ENCODE data around the gene DGKB.
"Not testable (repeated sequence)": the region's sequence is repeated elsewhere in the genome, so short reads cannot be mapped to it uniquely, and the experiment has no call there.

The DGKB gene

GRCh38 chr7:14583518-14583917 lies 319.0 kb downstream of the DGKB start:
- no peak for DNase-seq (ENCODE audit: low spot score)

- no peak for DNase-seq (ENCODE audit: low spot score)
Observed at GRCh38 chr7:14582010-14582409, 320.5 kb downstream of the DGKB start.

GRCh38 chr7:14579971-14580370 lies 322.6 kb downstream of the DGKB start:
- DNase-seq (ENCODE audit: low spot score), result no peak

GRCh38 chr7:14576578-14576977 lies 326.0 kb downstream of the DGKB start:
- no peak for DNase-seq (ENCODE audit: low spot score)

- no peak for DNase-seq (ENCODE audit: low spot score)
Observed at GRCh38 chr7:14570750-14571607, 331.6 kb downstream of the DGKB start.

- DNase-seq (ENCODE audit: low spot score), result no peak
Observed at GRCh38 chr7:14552060-14552459, 350.5 kb downstream of the DGKB start.

GRCh38 chr7:14551310-14551709 lies 351.2 kb downstream of the DGKB start:
- no peak for DNase-seq (ENCODE audit: low spot score)

GRCh38 chr7:14542624-14543023 lies 359.9 kb downstream of the DGKB start:
- DNase-seq (ENCODE audit: low spot score), result no peak

- DNase-seq (ENCODE audit: low spot score), result no peak
Observed at GRCh38 chr7:14521183-14521582, 381.4 kb downstream of the DGKB start.

- DNase-seq (ENCODE audit: low spot score), result no peak
Observed at GRCh38 chr7:14510268-14510667, 392.3 kb downstream of the DGKB start.

- DNase-seq (ENCODE audit: low spot score), result no peak
Observed at GRCh38 chr7:14507617-14508016, 394.9 kb downstream of the DGKB start.

- no peak for DNase-seq (ENCODE audit: low spot score)
Observed at GRCh38 chr7:14505906-14506305, 396.6 kb downstream of the DGKB start.

- DNase-seq (ENCODE audit: low spot score), result no peak
Observed at GRCh38 chr7:14504134-14504533, 398.4 kb downstream of the DGKB start.

- DNase-seq (ENCODE audit: low spot score), result no peak
Observed at GRCh38 chr7:14503623-14504022, 398.9 kb downstream of the DGKB start.

GRCh38 chr7:14501436-14501835 lies 401.1 kb downstream of the DGKB start:
- DNase-seq (ENCODE audit: low spot score), result no peak

GRCh38 chr7:14497390-14497789 lies 405.2 kb downstream of the DGKB start:
- no peak for DNase-seq (ENCODE audit: low spot score)

GRCh38 chr7:14495633-14496032 lies 406.9 kb downstream of the DGKB start:
- no peak for DNase-seq (ENCODE audit: low spot score)

GRCh38 chr7:14487701-14488395 lies 414.7 kb downstream of the DGKB start:
- no peak for DNase-seq (ENCODE audit: low spot score)

GRCh38 chr7:14483663-14484062 lies 418.9 kb downstream of the DGKB start:
- DNase-seq (ENCODE audit: low spot score), result no peak

GRCh38 chr7:14480281-14480680 lies 422.3 kb downstream of the DGKB start:
- no peak for DNase-seq (ENCODE audit: low spot score)

- DNase-seq (ENCODE audit: low spot score), result no peak
Observed at GRCh38 chr7:14478834-14479510, 423.6 kb downstream of the DGKB start.

- DNase-seq (ENCODE audit: low spot score), result not testable (repeated sequence)
Observed at GRCh38 chr7:14461716-14462115, 440.8 kb downstream of the DGKB start.

- DNase-seq (ENCODE audit: low spot score), result not testable (repeated sequence)
Observed at GRCh38 chr7:14458846-14459245, 443.7 kb downstream of the DGKB start.
